Nephron (organoid): ENCODE measurements around the gene LRRC9.
A peak's percentile ranks its signal among the peaks of the same experiment; 100 is the strongest.
"Not testable (repeated sequence)": the region's sequence is repeated elsewhere in the genome, so short reads cannot be mapped to it uniquely, and the experiment has no call there.

Source experiments
- H3K27ac Mint-ChIP-seq, 3 experiments: 2 replicates each; pipeline ENCODE4 v1.8.0; 2020; ENCODE audit warnings: mixed read lengths in 3 of 3, mild to moderate bottlenecking in 2 of 3, moderate library complexity in 1 of 3
- H3K27me3 Mint-ChIP-seq: 2 replicates; pipeline ENCODE4 v1.8.0; 2021; ENCODE audit warnings: low read depth, mild to moderate bottlenecking, moderate library complexity, mixed read lengths
- H3K36me3 Mint-ChIP-seq: 2 replicates; pipeline ENCODE4 v1.8.0; 2020; ENCODE audit warnings: low read depth, mixed read lengths
- H3K4me1 Mint-ChIP-seq: 2 replicates; pipeline ENCODE4 v1.8.0; 2020; ENCODE audit warnings: mixed read lengths
- H3K4me3 Mint-ChIP-seq, 3 experiments: 2 replicates each; pipeline ENCODE4 v1.8.0; 2020; ENCODE audit warnings: mild to moderate bottlenecking in 3 of 3, mixed read lengths in 3 of 3, moderate library complexity in 2 of 3
- H3K9me3 Mint-ChIP-seq: 2 replicates; pipeline ENCODE4 v1.8.0; 2020; ENCODE audit warnings: mixed read lengths
- CTCF ChIP-seq, 3 experiments: fragments of 200-600 bp; sonication (generic); IDR thresholded peaks; one replicate each; pipeline ENCODE4 v1.5.0; 2021; ENCODE audit warnings: antibody characterized with exemption in 3 of 3; ENCODE audit not compliant: unreplicated experiment in 3 of 3

Gene LRRC9

GRCh38 chr14:60014402-60014801 lies 94.5 kb downstream of the LRRC9 start:
- no peak overlapping the region for H3K27ac Mint-ChIP-seq
- peaks cover 37% of the 10 kb centered on the region for H3K9me3 Mint-ChIP-seq
- no peak for TF ChIP-seq CTCF (IDR thresholded peaks at IDR 0.05; ENCODE audit: unreplicated experiment in 3 of 3)
- no peaks in the 10 kb centered on the region for H3K4me1 Mint-ChIP-seq
- H3K27me3 Mint-ChIP-seq: no peaks in the 10 kb centered on the region
- H3K4me3 Mint-ChIP-seq: no peak overlapping the region
- peaks cover 13% of the 10 kb centered on the region for H3K36me3 Mint-ChIP-seq

- TF ChIP-seq CTCF (IDR thresholded peaks at IDR 0.05; ENCODE audit: unreplicated experiment in 3 of 3): no peak
- Mint-ChIP-seq H3K9me3 (peaks cover 6% of the 10 kb centered on the region), H3K4me1 (no peaks in the 10 kb centered on the region), H3K4me3 (no peak overlapping the region), H3K27ac (no peak overlapping the region), H3K36me3 (no peaks in the 10 kb centered on the region), H3K27me3 (no peaks in the 10 kb centered on the region)
Measured at GRCh38 chr14:60021619-60022018, 101.7 kb downstream of the LRRC9 start.

GRCh38 chr14:60025571-60025970 lies 105.6 kb downstream of the LRRC9 start:
- Mint-ChIP-seq H3K4me1 (no peaks in the 10 kb centered on the region), H3K36me3 (no peaks in the 10 kb centered on the region), H3K4me3 (no peak overlapping the region), H3K27me3 (no peaks in the 10 kb centered on the region), H3K9me3 (no peaks in the 10 kb centered on the region), H3K27ac (peak overlapping the region in 1 of 3 experiments; percentile 70)
- no peak for TF ChIP-seq CTCF (IDR thresholded peaks at IDR 0.05; ENCODE audit: unreplicated experiment in 3 of 3)

- Mint-ChIP-seq H3K9me3 (peaks cover 18% of the 10 kb centered on the region), H3K4me3 (no peak overlapping the region), H3K4me1 (no peaks in the 10 kb centered on the region), H3K27me3 (no peaks in the 10 kb centered on the region), H3K36me3 (no peaks in the 10 kb centered on the region), H3K27ac (no peak overlapping the region)
- no peak for TF ChIP-seq CTCF (IDR thresholded peaks at IDR 0.05; ENCODE audit: unreplicated experiment in 3 of 3)
Measured at GRCh38 chr14:60035177-60035576, 115.2 kb downstream of the LRRC9 start.

- H3K27ac Mint-ChIP-seq, H3K4me3 Mint-ChIP-seq, H3K36me3 Mint-ChIP-seq, H3K4me1 Mint-ChIP-seq, H3K27me3 Mint-ChIP-seq: not testable (repeated sequence)
- peaks cover 44% of the 10 kb centered on the region for H3K9me3 Mint-ChIP-seq
Measured at GRCh38 chr14:60047976-60048375, 128.0 kb downstream of the LRRC9 start.

GRCh38 chr14:60051721-60052221 lies 131.8 kb downstream of the LRRC9 start:
- Mint-ChIP-seq H3K9me3 (peaks cover 16% of the 10 kb centered on the region), H3K27me3 (no peaks in the 10 kb centered on the region), H3K4me3 (peak overlapping the region in 1 of 3 experiments; percentile 4), H3K27ac (peak overlapping the region; percentile 59 to 85 (median 66)), H3K4me1 (peaks cover 8% of the 10 kb centered on the region), H3K36me3 (no peaks in the 10 kb centered on the region)
- no peak for TF ChIP-seq CTCF (IDR thresholded peaks at IDR 0.05; ENCODE audit: unreplicated experiment in 3 of 3)
